ENCODE measurements around the gene GAPDH. TPM values are rescaled to one million over a fixed set of nuclear protein-coding genes. Genes with fewer than 3 reads are reported as not detected.

Gene GAPDH
- total RNA-seq, 1 donor from 2014 or later = 5,167 TPM

GRCh38 chr12:6522193-6522592 lies 12.1 kb upstream of the GAPDH start:
- Histone ChIP-seq H3K4me2 (ENCODE audit: low read length) (no peak overlapping the region), H2AFZ (ENCODE audit: low read depth, low read length) (no peak overlapping the region), H3K79me2 (ENCODE audit: insufficient read depth, low read length) (no peaks in the 10 kb centered on the region), H3K9me3 (ENCODE audit: insufficient read depth, low read depth, low read length) (no peaks in the 10 kb centered on the region), H4K20me1 (ENCODE audit: insufficient read depth, low read length) (no peaks in the 10 kb centered on the region), H3K9ac (ENCODE audit: low read length) (no peak overlapping the region), H3K27ac (ENCODE audit: low read depth, low read length) (no peak overlapping the region), H3K4me3 (ENCODE audit: insufficient read depth, low read depth, low read length) (no peak overlapping the region), H3K36me3 (ENCODE audit: insufficient read depth, low read length) (peaks cover 71% of the 10 kb centered on the region), H3K4me1 (ENCODE audit: insufficient read depth, low read length) (no peaks in the 10 kb centered on the region), H3K27me3 (ENCODE audit: insufficient read depth, low read length) (no peaks in the 10 kb centered on the region)
- TF ChIP-seq CTCF (IDR thresholded peaks at IDR 0.05; ENCODE audit: insufficient read depth, low read depth, low read length) (no peak), EZH2 (IDR thresholded peaks at IDR 0.05; ENCODE audit: insufficient read depth, low read length) (no peak)
- Mint-ChIP-seq H3K9me3 (ENCODE audit: unreplicated experiment) (no peaks in the 10 kb centered on the region), H3K27ac (ENCODE audit: unreplicated experiment) (no peak overlapping the region), H3K4me1 (ENCODE audit: low read depth, unreplicated experiment) (peaks cover 2% of the 10 kb centered on the region), H3K36me3 (ENCODE audit: low read depth, unreplicated experiment) (peaks cover 32% of the 10 kb centered on the region), H3K4me3 (ENCODE audit: unreplicated experiment) (no peak overlapping the region), H3K27me3 (ENCODE audit: low read depth, unreplicated experiment) (no peaks in the 10 kb centered on the region)
- no peak for FAIRE-seq
- DNase-seq (ENCODE audit: low read depth) = no peak

GRCh38 chr12:6523708-6524107 lies 10.6 kb upstream of the GAPDH start:
- Histone ChIP-seq H3K9me3 (ENCODE audit: insufficient read depth, low read depth, low read length) (no peaks in the 10 kb centered on the region), H3K4me3 (ENCODE audit: insufficient read depth, low read depth, low read length) (no peak overlapping the region), H3K4me2 (ENCODE audit: low read length) (no peak overlapping the region), H2AFZ (ENCODE audit: low read depth, low read length) (no peak overlapping the region), H3K36me3 (ENCODE audit: insufficient read depth, low read length) (peaks cover 81% of the 10 kb centered on the region), H3K79me2 (ENCODE audit: insufficient read depth, low read length) (no peaks in the 10 kb centered on the region), H3K27ac (ENCODE audit: low read depth, low read length) (no peak overlapping the region), H3K9ac (ENCODE audit: low read length) (no peak overlapping the region), H4K20me1 (ENCODE audit: insufficient read depth, low read length) (no peaks in the 10 kb centered on the region), H3K27me3 (ENCODE audit: insufficient read depth, low read length) (no peaks in the 10 kb centered on the region), H3K4me1 (ENCODE audit: insufficient read depth, low read length) (no peaks in the 10 kb centered on the region)
- peaks cover 40% of the 10 kb centered on the region for H3K36me3 Mint-ChIP-seq (ENCODE audit: low read depth, unreplicated experiment)
- H3K27me3 Mint-ChIP-seq (ENCODE audit: low read depth, unreplicated experiment) = no peaks in the 10 kb centered on the region
- no peak overlapping the region for H3K27ac Mint-ChIP-seq (ENCODE audit: unreplicated experiment)
- peaks cover 2% of the 10 kb centered on the region for H3K4me1 Mint-ChIP-seq (ENCODE audit: low read depth, unreplicated experiment)
- no peak for DNase-seq (ENCODE audit: low read depth)
- TF ChIP-seq EZH2 (IDR thresholded peaks at IDR 0.05; ENCODE audit: insufficient read depth, low read length) (no peak), CTCF (IDR thresholded peaks at IDR 0.05; ENCODE audit: insufficient read depth, low read depth, low read length) (no peak)
- H3K4me3 Mint-ChIP-seq (ENCODE audit: unreplicated experiment) = no peak overlapping the region
- no peaks in the 10 kb centered on the region for H3K9me3 Mint-ChIP-seq (ENCODE audit: unreplicated experiment)
- no peak for FAIRE-seq

- Histone ChIP-seq H4K20me1 (ENCODE audit: insufficient read depth, low read length) (no peaks in the 10 kb centered on the region), H3K4me1 (ENCODE audit: insufficient read depth, low read length) (no peaks in the 10 kb centered on the region), H2AFZ (ENCODE audit: low read depth, low read length) (no peak overlapping the region), H3K4me2 (ENCODE audit: low read length) (no peak overlapping the region), H3K36me3 (ENCODE audit: insufficient read depth, low read length) (peaks cover 80% of the 10 kb centered on the region), H3K9me3 (ENCODE audit: insufficient read depth, low read depth, low read length) (no peaks in the 10 kb centered on the region), H3K4me3 (ENCODE audit: insufficient read depth, low read depth, low read length) (no peak overlapping the region), H3K27ac (ENCODE audit: low read depth, low read length) (no peak overlapping the region), H3K9ac (ENCODE audit: low read length) (no peak overlapping the region), H3K79me2 (ENCODE audit: insufficient read depth, low read length) (no peaks in the 10 kb centered on the region), H3K27me3 (ENCODE audit: insufficient read depth, low read length) (no peaks in the 10 kb centered on the region)
- no peaks in the 10 kb centered on the region for H3K9me3 Mint-ChIP-seq (ENCODE audit: unreplicated experiment)
- DNase-seq (ENCODE audit: low read depth) = no peak
- no peak overlapping the region for H3K27ac Mint-ChIP-seq (ENCODE audit: unreplicated experiment)
- no peak for FAIRE-seq
- H3K4me3 Mint-ChIP-seq (ENCODE audit: unreplicated experiment) = no peak overlapping the region
- H3K36me3 Mint-ChIP-seq (ENCODE audit: low read depth, unreplicated experiment) = peaks cover 42% of the 10 kb centered on the region
- peaks cover 9% of the 10 kb centered on the region for H3K4me1 Mint-ChIP-seq (ENCODE audit: low read depth, unreplicated experiment)
- H3K27me3 Mint-ChIP-seq (ENCODE audit: low read depth, unreplicated experiment) = no peaks in the 10 kb centered on the region
- TF ChIP-seq CTCF (IDR thresholded peaks at IDR 0.05; ENCODE audit: insufficient read depth, low read depth, low read length) (no peak), EZH2 (IDR thresholded peaks at IDR 0.05; ENCODE audit: insufficient read depth, low read length) (no peak)
These were observed 9.7 kb upstream of the GAPDH start for GRCh38 chr12:6524648-6525047.

Measured in astrocyte (in vitro differentiated cells and primary cell).